Measurements from ENCODE around the gene KDM4B.
"Not testable (repeated sequence)": the region's sequence is repeated elsewhere in the genome, so short reads cannot be mapped to it uniquely, and the experiment has no call there.

Gene KDM4B

GRCh38 chr19:5154799-5155426, 186.0 kb downstream of the KDM4B start:
- DNase-seq, result no peak

- no peak for DNase-seq
These were observed 186.8 kb downstream of the KDM4B start for GRCh38 chr19:5155586-5156210.

GRCh38 chr19:5156231-5156986, 187.5 kb downstream of the KDM4B start:
- DNase-seq, result no peak

GRCh38 chr19:5157186-5157585, 188.3 kb downstream of the KDM4B start:
- DNase-seq, result no peak

- not testable (repeated sequence) for DNase-seq
These were observed 189.7 kb downstream of the KDM4B start for GRCh38 chr19:5158549-5159134.

GRCh38 chr19:5160158-5160795, 191.4 kb downstream of the KDM4B start:
- DNase-seq, result not testable (repeated sequence)

- not testable (repeated sequence) for DNase-seq
These were observed 196.2 kb downstream of the KDM4B start for GRCh38 chr19:5164845-5165696.

- no peak for DNase-seq
These were observed 196.7 kb downstream of the KDM4B start for GRCh38 chr19:5165697-5166019.

- no peak for DNase-seq
These were observed 197.3 kb downstream of the KDM4B start for GRCh38 chr19:5166262-5166661.

GRCh38 chr19:5170329-5170745, 201.4 kb downstream of the KDM4B start:
- DNase-seq, result peak; percentile 79

- DNase-seq, result no peak
These were observed 202.8 kb downstream of the KDM4B start for GRCh38 chr19:5171711-5172110.

GRCh38 chr19:5172859-5173630, 204.1 kb downstream of the KDM4B start:
- no peak for DNase-seq

- DNase-seq, result no peak
These were observed 205.1 kb downstream of the KDM4B start for GRCh38 chr19:5173993-5174392.

GRCh38 chr19:5177745-5178450, 209.0 kb downstream of the KDM4B start:
- DNase-seq, result no peak

- no peak for DNase-seq
These were observed 209.9 kb downstream of the KDM4B start for GRCh38 chr19:5178841-5179240.

GRCh38 chr19:5179256-5179655, 210.3 kb downstream of the KDM4B start:
- DNase-seq, result no peak

- DNase-seq, result no peak
These were observed 212.4 kb downstream of the KDM4B start for GRCh38 chr19:5181329-5181728.

GRCh38 chr19:5182751-5183150, 213.8 kb downstream of the KDM4B start:
- DNase-seq, result no peak

GRCh38 chr19:5183616-5184015, 214.7 kb downstream of the KDM4B start:
- no peak for DNase-seq

- DNase-seq, result no peak
These were observed 216.0 kb downstream of the KDM4B start for GRCh38 chr19:5184930-5185329.

Measured in activated CD4-positive, CD25-positive, alpha-beta regulatory T cell treated with anti-CD3 and anti-CD28 coated beads, Interleukin-2, amount 50 U/mL, for 72 hours (primary cell).